Caco-2 (cell line): ENCODE data around the gene CDYL2. TPM values are rescaled to one million over a fixed set of nuclear protein-coding genes. Genes with fewer than 3 reads are reported as not detected.
A peak's percentile ranks its signal among the peaks of the same experiment; 100 is the strongest.

Experiments used
- BruUV-seq: library from RNA; stranded (reverse); fragments of 400-500 nt; replicated peaks from 2 replicates; lab custom pipeline; 2021; lab: Mats Ljungman, UMichigan
- CTCF ChIA-PET: fragments of 300-600 bp; sonication (Branson Sonifier 250); formaldehyde crosslinking; loops from one replicate; lab custom pipeline; 2022; ENCODE audit warnings: antibody characterized with exemption; lab: Charles Lee
- POLR2A ChIA-PET: fragments of 300-600 bp; sonication (Branson Sonifier 250); formaldehyde crosslinking; loops from one replicate; lab custom pipeline; 2022; ENCODE audit warnings: antibody characterized with exemption; lab: Charles Lee
- DNase-seq, 2 experiments: peaks; one replicate each; pipeline versions ENCODE4 v3.0.0 to v3.0.0-alpha.2; 2020 to 2022
- H3K27me3 ChIP-seq: replicated peaks from 2 replicates; pipeline ENCODE4 v1.6.0; 2011; ENCODE audit warnings: low read length; ENCODE audit not compliant: control insufficient read depth, insufficient read depth
- H3K36me3 ChIP-seq: 2 replicates; pipeline ENCODE4 v1.5.1; 2011; ENCODE audit warnings: low read length; ENCODE audit not compliant: control insufficient read depth, insufficient read depth
- H3K4me1 ChIP-seq: fragments of 250-450 bp; sonication (Bioruptor Pico); 2 replicates; pipeline ENCODE4 v1.5.1; 2020; ENCODE audit warnings: mild to moderate bottlenecking
- H3K4me3 ChIP-seq: 2 replicates; pipeline ENCODE4 v1.5.1; 2011; ENCODE audit warnings: low read depth, mild to moderate bottlenecking, control low read depth, low read length
- H3K9me3 ChIP-seq: fragments of 250-450 bp; sonication (Bioruptor Pico); 2 replicates; pipeline ENCODE4 v1.5.1; 2020; ENCODE audit warnings: mild to moderate bottlenecking, moderate library complexity
- H3K27ac Mint-ChIP-seq: one replicate; pipeline ENCODE4 v1.8.0; 2022; ENCODE audit warnings: mixed read lengths; ENCODE audit not compliant: unreplicated experiment
- H3K27me3 Mint-ChIP-seq: one replicate; pipeline ENCODE4 v1.8.0; 2022; ENCODE audit warnings: mixed read lengths; ENCODE audit not compliant: insufficient read depth, unreplicated experiment
- H3K36me3 Mint-ChIP-seq: one replicate; pipeline ENCODE4 v1.8.0; 2022; ENCODE audit warnings: mild to moderate bottlenecking, mixed read lengths; ENCODE audit not compliant: insufficient read depth, unreplicated experiment
- H3K4me1 Mint-ChIP-seq: one replicate; pipeline ENCODE4 v1.8.0; 2022; ENCODE audit warnings: low read depth, mixed read lengths; ENCODE audit not compliant: unreplicated experiment
- H3K4me3 Mint-ChIP-seq: one replicate; pipeline ENCODE4 v1.8.0; 2022; ENCODE audit warnings: mild to moderate bottlenecking, moderate library complexity, mixed read lengths; ENCODE audit not compliant: unreplicated experiment
- H3K9me3 Mint-ChIP-seq: one replicate; pipeline ENCODE4 v1.8.0; 2022; ENCODE audit warnings: mixed read lengths; ENCODE audit not compliant: unreplicated experiment
- CTCF ChIP-seq, 2 experiments: fragments of 200-600 bp in 1 of 2; IDR thresholded peaks; 1 replicate in 1 of 2; 2 replicates in 1 of 2; pipeline versions ENCODE4 v1.5.1 to v1.8.0; 2011 to 2022; ENCODE audit warnings: antibody characterized with exemption in 1 of 2, control low read depth in 1 of 2, inconsistent platforms in 1 of 2, low read depth in 1 of 2, low read length in 1 of 2, mild to moderate bottlenecking in 1 of 2, moderate library complexity in 1 of 2; ENCODE audit not compliant: insufficient read depth in 1 of 2, severe bottlenecking in 1 of 2, unreplicated experiment in 1 of 2
- intact Hi-C: fragments of 100-400 bp; cut with micrococcal nuclease; formaldehyde crosslinking; loops from one replicate; pipeline ENCODE4 v1.10.0; 2022; ENCODE audit not compliant: unreplicated experiment
- total RNA-seq: library from RNA; stranded (reverse); gene quantifications from 2 replicates; pipeline ENCODE4 v1.2.3, GENCODE V29; 2022

Gene CDYL2
- total RNA-seq, 1 experiment from 2014 or later, result 1.8 TPM

GRCh38 chr16:80573700-80574120 lies 230.7 kb downstream of the CDYL2 start:
- no peaks in the 10 kb centered on the region for H3K36me3 ChIP-seq
- Mint-ChIP-seq H3K27ac (no peak overlapping the region), H3K36me3 (no peaks in the 10 kb centered on the region), H3K27me3 (no peaks in the 10 kb centered on the region), H3K4me1 (no peaks in the 10 kb centered on the region), H3K4me3 (no peak overlapping the region), H3K9me3 (no peaks in the 10 kb centered on the region)
- no peak for TF ChIP-seq CTCF (IDR thresholded peaks at IDR 0.05; ENCODE audit: insufficient read depth in 1 of 2, low read depth in 1 of 2, low read length in 1 of 2, severe bottlenecking in 1 of 2, unreplicated experiment in 1 of 2)
- H3K4me1 ChIP-seq, result 0 out of 2 replicates have a peak, but pooled peaks cover 6% of the 10 kb centered on the region
- no peaks in the 10 kb centered on the region for H3K9me3 ChIP-seq
- no peak for DNase-seq
- BruUV-seq, result no TSS peak
- CTCF ChIA-PET, result no interaction called here
- no peaks in the 10 kb centered on the region for H3K27me3 ChIP-seq
- POLR2A ChIA-PET, result no interaction called here
- H3K4me3 ChIP-seq, result no peak overlapping the region
- intact Hi-C loops, result no loop called here

DNA sequence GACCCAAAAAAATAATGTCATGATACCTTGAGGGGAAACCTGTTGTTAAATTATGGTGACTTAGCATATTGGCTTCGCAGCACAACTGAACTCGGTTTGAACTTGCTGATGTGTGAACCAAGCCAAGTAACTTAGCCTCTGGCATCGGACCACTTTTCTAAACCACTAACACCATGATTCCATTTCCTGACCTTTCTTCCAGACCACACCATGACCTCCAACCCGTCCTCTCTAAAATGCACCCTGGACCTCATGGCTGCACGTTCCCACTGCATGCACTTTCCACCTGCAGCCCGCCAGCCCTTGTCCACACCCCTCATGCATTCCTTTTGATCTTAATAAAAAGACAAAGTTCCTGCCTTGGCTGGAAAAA lies 234.3 kb downstream of the CDYL2 start:
- POLR2A ChIA-PET, result no interaction called here
- H3K9me3 Mint-ChIP-seq, result no peaks in the 10 kb centered on the region

GRCh38 chr16:80569440-80570105 lies 234.8 kb downstream of the CDYL2 start:
- H3K4me3 Mint-ChIP-seq, result no peak overlapping the region
- no peak overlapping the region for H3K27ac Mint-ChIP-seq
- Histone ChIP-seq H3K4me1 (0 out of 2 replicates have a peak, but pooled peaks cover 6% of the 10 kb centered on the region), H3K36me3 (no peaks in the 10 kb centered on the region), H3K27me3 (no peaks in the 10 kb centered on the region; the same call in 1 of the 2 replicates), H3K4me3 (no peak overlapping the region), H3K9me3 (no peaks in the 10 kb centered on the region)
- CTCF ChIA-PET, result no interaction called here
- H3K4me1 Mint-ChIP-seq, result no peaks in the 10 kb centered on the region
- no peaks in the 10 kb centered on the region for H3K36me3 Mint-ChIP-seq
- H3K9me3 Mint-ChIP-seq, result no peaks in the 10 kb centered on the region
- BruUV-seq, result no TSS peak
- intact Hi-C loops, result no loop called here
- no peak for TF ChIP-seq CTCF (IDR thresholded peaks at IDR 0.05; ENCODE audit: insufficient read depth in 1 of 2, low read depth in 1 of 2, low read length in 1 of 2, severe bottlenecking in 1 of 2, unreplicated experiment in 1 of 2)
- POLR2A ChIA-PET, result no interaction called here
- DNase-seq, result peak in 1 of 2 experiments; percentile 7
- H3K27me3 Mint-ChIP-seq, result peaks cover 9% of the 10 kb centered on the region

More for the DNA sequence above, 234.3 kb downstream of the CDYL2 start:
- Mint-ChIP-seq H3K4me1 (no peaks in the 10 kb centered on the region), H3K27ac (no peak overlapping the region), H3K36me3 (no peaks in the 10 kb centered on the region), H3K4me3 (no peak overlapping the region), H3K27me3 (peaks cover 5% of the 10 kb centered on the region)
- H3K36me3 ChIP-seq, result no peaks in the 10 kb centered on the region
- no peak for TF ChIP-seq CTCF (IDR thresholded peaks at IDR 0.05; ENCODE audit: insufficient read depth in 1 of 2, low read depth in 1 of 2, low read length in 1 of 2, severe bottlenecking in 1 of 2, unreplicated experiment in 1 of 2)
- 0 out of 2 replicates have a peak, but pooled peaks cover 6% of the 10 kb centered on the region for H3K4me1 ChIP-seq
- H3K4me3 ChIP-seq, result no peak overlapping the region
- H3K9me3 ChIP-seq, result no peaks in the 10 kb centered on the region
- intact Hi-C loops, result no loop called here
- no TSS peak for BruUV-seq
- CTCF ChIA-PET, result no interaction called here
- DNase-seq, result no peak
- no peaks in the 10 kb centered on the region; the same call in 1 of the 2 replicates for H3K27me3 ChIP-seq
